Heart left ventricle (tissue), 16 donors: ENCODE measurements around the gene MAGT1. TPM values are rescaled to one million over a fixed set of nuclear protein-coding genes. Genes with fewer than 3 reads are reported as not detected.

Source experiments
- ATAC-seq, 4 donors: fragments of 200-7000 bp; cut with Tn5 transposase; one replicate each; pipeline ENCODE4 v1.9.1; 2020 to 2022; ENCODE audit warnings: moderate library complexity in 4 of 4, mild to moderate bottlenecking in 3 of 4, moderate number of reproducible peaks in 1 of 4
- DNase-seq, 5 donors: peaks; one replicate each; pipeline ENCODE4 v3.0.0-alpha.2; 2020
- H3K27ac ChIP-seq, 12 donors: fragments of 200-600 bp; sonication (generic) in 4 of 12; one replicate each; pipeline versions ENCODE4 v1.5.0 to v1.8.0; 2016 to 2022; ENCODE audit warnings: mild to moderate bottlenecking in 2 of 12
- H3K27me3 ChIP-seq, 9 donors: fragments of 200-600 bp; sonication (generic) in 2 of 9; one replicate each; pipeline versions ENCODE4 v1.5.1 to v1.8.0; 2016 to 2022; ENCODE audit warnings: mild to moderate bottlenecking in 3 of 9
- H3K36me3 ChIP-seq, 9 donors: fragments of 200-600 bp; sonication (generic) in 2 of 9; one replicate each; pipeline versions ENCODE4 v1.5.0 to v1.8.0; 2018 to 2022; ENCODE audit warnings: mild to moderate bottlenecking in 2 of 9
- H3K4me1 ChIP-seq, 12 donors: fragments of 200-600 bp; sonication (generic) in 4 of 12; one replicate each; pipeline versions ENCODE4 v1.5.0 to v1.8.0; 2016 to 2022; ENCODE audit warnings: mild to moderate bottlenecking in 3 of 12
- H3K4me3 ChIP-seq, 12 donors: fragments of 200-600 bp; sonication (generic) in 4 of 12; one replicate each; pipeline versions ENCODE4 v1.5.0 to v1.8.0; 2017 to 2022; ENCODE audit warnings: mild to moderate bottlenecking in 9 of 12, moderate library complexity in 4 of 12
- H3K9me3 ChIP-seq, 12 donors: fragments of 200-600 bp; sonication (generic) in 4 of 12; one replicate each; pipeline versions ENCODE4 v1.5.0 to v1.8.0; 2016 to 2022; ENCODE audit warnings: mild to moderate bottlenecking in 1 of 12
- CTCF ChIP-seq, 12 donors: fragments of 200-600 bp; sonication (generic) in 4 of 12; IDR thresholded peaks; one replicate each; pipeline versions ENCODE4 v1.5.0 to v1.8.0; 2018 to 2022; ENCODE audit warnings: antibody characterized with exemption in 12 of 12, mild to moderate bottlenecking in 5 of 12
- POLR2A ChIP-seq, 2 donors: fragments of 450-650 bp; IDR thresholded peaks; one replicate each; pipeline ENCODE4 v1.6.1; 2017; ENCODE audit warnings: antibody characterized with exemption in 2 of 2, mild to moderate bottlenecking in 2 of 2, moderate library complexity in 2 of 2
- WGBS, 4 donors: extraction: QIAGEN DNeasy Blood & Tissue Kit in 2 of 4; methylation state at CpG; one replicate each; pipeline versions ENCODE4 v1.1.5 to v1.1.7; 2013 to 2018; 5-methylcytosine and 5-hydroxymethylcytosine counted together
- intact Hi-C, 10 donors: fragments of 100-400 bp; cut with DNase I; formaldehyde crosslinking; loops; one replicate each; pipeline versions ENCODE4 v1.11.1 to v1.14.2; 2022
- polyA plus RNA-seq, 2 donors: library from polyadenylated mRNA; stranded (reverse); fragments of 200-250 nt; gene quantifications; one replicate each; pipeline ENCODE4 v1.2.3, GENCODE V29; 2013
- total RNA-seq, 9 donors: library from RNA; depleted of rRNA in 2 of 9; stranded (reverse); fragments of >200 nt in 2 of 9; fragmentation: NEBNext Ultra II Directional in 3 of 9; extraction: Animal tissue kit (Norgen Biotek cat#: 25700) in 3 of 9; gene quantifications; one replicate each; pipeline versions ENCODE4 v1.1.0 to v1.2.4, GENCODE V29; 2016 to 2023
- donor health status: ischemic (EF 13 %, LVEDD 7.1; RV severe dilation, severe dysfunction).
- donor health status: healthy with polysubstance abuse.
- donor health status: DM: no; HTN: yes; CAD: no.
- donor health status: DM: no; HTN: no; CAD: no.
- donor health status: ischemic (EF 25% LVEDD 6.9; RV normal size, moderate dysfunction).
- donor health status: ischemic (EF 25% LVEDD 5.7; RV mildly dilated, moderate dysfunction).
- donor health status: healthy.
- donor health status: DM: yes; HTN: yes; CAD: no.
- donor health status: ischemic (EF 35%, LVEDD 5.7; RV mildly dilated, moderate dysfunction).
- donor health status: nonischemic (EF 11% LVEDD 7.7; RV severe dilation, severe dysfunction).
- donor health status: DM: yes; HTN: yes; CAD: no.
- donor health status: PGD.
- donor health status: ischemic (EF 29% LVEDD 5.4; RV normal size, mild dysfunction).
- donor health status: nonischemic (EF 23%, LVEDD 6.1; RV moderate dilation, normal function).

The MAGT1 gene
- total and polyA plus RNA-seq, 11 donors, result 17.4 to 77.2 (median 56.3) TPM

GRCh38 chrX:77917294-77917933 is 22.2 kb upstream of the MAGT1 start:
- Histone ChIP-seq H3K27ac (no peak overlapping the region), H3K4me1 (peaks cover 0 to 13% (median under 1%) of the 10 kb centered on the region in 12 donors), H3K27me3 (peaks cover 0 to 6% (median 0%) of the 10 kb centered on the region in 9 donors), H3K9me3 (peaks cover 0 to 5% (median 0%) of the 10 kb centered on the region in 12 donors), H3K4me3 (peak overlapping the region in 1 of 12 donors; percentile 4), H3K36me3 (no peaks in the 10 kb centered on the region)
- ATAC-seq (no peak), DNase-seq (no peak)
- no peak for TF ChIP-seq POLR2A (IDR thresholded peaks at IDR 0.05)
- TF ChIP-seq CTCF (IDR thresholded peaks at IDR 0.05), result no peak
- intact Hi-C loops, result loop anchor here in 4 of 10 donors (10.0 kb wide), 3 partner anchors 107 to 197 kb away; partner anchors contain the start of gene PGK1 (in 1 of the 4)
- 51 to 63% (median 58%) methylated on average over 2 of the region's 2 CpGs for WGBS, 4 donors

- H3K27ac ChIP-seq, result peak within 1 kb of the TSS; percentile 59 to 90 (median 84)
- TF ChIP-seq POLR2A (IDR thresholded peaks at IDR 0.05), result peak in 1 of 2 donors; percentile 34
- TF ChIP-seq CTCF (IDR thresholded peaks at IDR 0.05), result peak in 11 of 12 donors; percentile 35 to 65 (median 48)
- H3K4me3 ChIP-seq, result peak within 1 kb of the TSS; percentile 22 to 89 (median 65)
- intact Hi-C loops, result loop anchor here in 8 of 10 donors (5.0 to 10.0 kb wide), 5 partner anchors 115 to 205 kb away; partner anchors contain the start of gene PGK1 (in 3 of the 8)
- H3K27me3 ChIP-seq, result no peaks in the 10 kb centered on the region
- H3K9me3 ChIP-seq, result no peaks in the 10 kb centered on the region
- 1 to 34% (median 16%) methylated on average over 25 to 36 of the region's 36 CpGs for WGBS, 4 donors
- ATAC-seq, result peak; percentile 93 to 98 (median 97)
- H3K4me1 ChIP-seq, result peaks cover 0 to 20% (median 7%) of the 10 kb centered on the region in 12 donors
- DNase-seq, result peak; percentile 87 to 93 (median 91)
- peaks cover 0 to 13% (median 4%) of the 10 kb centered on the region in 9 donors for H3K36me3 ChIP-seq
Observed at GRCh38 chrX:77910108-77910840, 15.0 kb upstream of the MAGT1 start, which contains the start of gene ATP7A. ATP7A (plus strand) TSS chrX:77910693; CDS start chrX:77971642, 60,949 bp downstream.

- no peak for DNase-seq
- ATAC-seq, result no peak
- 50 to 78% (median 58%) methylated on average over 5 of the region's 5 CpGs for WGBS, 4 donors
- Histone ChIP-seq H3K4me1 (peaks cover 0 to 23% (median 3%) of the 10 kb centered on the region in 12 donors), H3K9me3 (no peaks in the 10 kb centered on the region), H3K27ac (no peak overlapping the region), H3K27me3 (no peaks in the 10 kb centered on the region), H3K4me3 (peak overlapping the region in 10 of 12 donors; percentile 55 to 86 (median 68)), H3K36me3 (peaks cover 0 to 49% (median 38%) of the 10 kb centered on the region in 9 donors)
- no peak for TF ChIP-seq CTCF (IDR thresholded peaks at IDR 0.05)
- no peak for TF ChIP-seq POLR2A (IDR thresholded peaks at IDR 0.05)
- intact Hi-C loops, result loop anchor here in 3 of 10 donors (10.0 kb wide), 2 partner anchors 123 to 203 kb away; partner anchors contain the start of gene PGK1 (in 2 of the 3)
Observed at GRCh38 chrX:77901506-77901905, 6.3 kb upstream of the MAGT1 start.
